Measurements from ENCODE around the gene PELI3. TPM values are rescaled to one million over a fixed set of nuclear protein-coding genes. Genes with fewer than 3 reads are reported as not detected.
A peak's percentile ranks its signal among the peaks of the same experiment; 100 is the strongest.

The PELI3 gene
- total RNA-seq, 1 donor from 2014 or later, result 2.7 TPM

DNA sequence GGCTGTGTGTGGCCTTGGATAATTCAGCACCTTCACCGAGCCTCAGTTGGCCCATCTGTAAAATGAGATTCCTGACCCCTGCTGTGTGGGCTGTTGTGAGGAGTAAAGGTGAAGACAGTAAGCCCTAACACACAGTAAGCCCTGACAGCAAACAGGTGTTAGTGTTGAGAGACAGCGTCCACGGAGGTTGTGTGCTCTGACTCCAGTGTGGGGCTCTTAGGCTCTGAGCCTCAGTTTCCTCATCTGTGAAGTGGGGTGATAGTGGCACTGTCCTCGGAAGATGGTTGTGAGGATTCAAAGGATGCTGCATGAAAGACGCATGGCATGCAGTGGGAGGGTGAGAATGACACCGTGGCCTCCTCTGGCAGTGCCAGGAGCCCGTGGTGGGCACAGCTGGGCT is 27.8 kb downstream of the PELI3 start:
- H3F3A ChIP-seq (ENCODE audit: low read depth), result no peaks in the 10 kb centered on the region
- Mint-ChIP-seq H3K9me3 (no peaks in the 10 kb centered on the region), H3K4me3 (no peak overlapping the region), H3K27ac (no peak overlapping the region), H3K4me1 (peaks cover 4% of the 10 kb centered on the region), H3K27me3 (ENCODE audit: insufficient read depth, low read depth) (no peaks in the 10 kb centered on the region), H3K36me3 (peaks cover 3% of the 10 kb centered on the region)
- DNase-seq (ENCODE audit: low spot score), result no peak
- no peaks in the 10 kb centered on the region for H3K36me3 ChIP-seq
- no peaks in the 10 kb centered on the region for H4K20me1 ChIP-seq (ENCODE audit: low read depth)
- TF ChIP-seq EZH2phosphoT487 (IDR thresholded peaks at IDR 0.05) (no peak), EZH2 (IDR thresholded peaks at IDR 0.05) (no peak)
- H3K27ac ChIP-seq, result no peak overlapping the region
- no peaks in the 10 kb centered on the region for H3K4me1 ChIP-seq
- H3K9ac ChIP-seq, result no peak overlapping the region
- H3K79me2 ChIP-seq (ENCODE audit: low read depth), result no peaks in the 10 kb centered on the region
- H3K4me2 ChIP-seq, result no peak overlapping the region
- no peak overlapping the region for H2AFZ ChIP-seq (replicated peaks)
- H3K9me3 ChIP-seq (ENCODE audit: low read depth), result no peaks in the 10 kb centered on the region
- no peak overlapping the region for H3K4me3 ChIP-seq
- H3K27me3 ChIP-seq, result no peaks in the 10 kb centered on the region

DNA sequence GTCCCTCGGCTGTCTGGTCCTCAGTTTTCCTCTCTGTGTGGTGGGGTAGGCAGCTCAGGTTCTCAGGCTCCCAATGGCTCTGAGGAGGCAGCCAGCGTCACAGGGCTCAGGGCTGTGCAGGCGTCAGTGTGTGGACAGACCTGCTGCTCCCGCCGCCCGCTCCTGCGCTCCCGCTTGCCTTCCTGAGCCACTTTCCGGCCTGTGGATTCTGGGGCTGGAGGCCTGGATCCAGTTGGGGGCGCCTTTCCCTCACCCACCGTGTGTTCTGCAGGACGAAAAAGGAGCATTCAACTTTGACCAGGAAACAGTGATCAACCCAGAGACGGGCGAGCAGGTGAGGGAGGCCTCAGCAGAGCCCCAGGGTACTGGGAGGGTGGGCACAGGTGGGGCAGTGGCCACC is 28.2 kb downstream of the PELI3 start:
- Mint-ChIP-seq H3K4me1 (peaks cover 4% of the 10 kb centered on the region), H3K9me3 (no peaks in the 10 kb centered on the region), H3K36me3 (peaks cover 3% of the 10 kb centered on the region), H3K27ac (no peak overlapping the region), H3K4me3 (no peak overlapping the region), H3K27me3 (ENCODE audit: insufficient read depth, low read depth) (no peaks in the 10 kb centered on the region)
- Histone ChIP-seq H3K79me2 (ENCODE audit: low read depth) (no peaks in the 10 kb centered on the region), H2AFZ (replicated peaks) (no peak overlapping the region), H3K27me3 (no peaks in the 10 kb centered on the region), H3K36me3 (no peaks in the 10 kb centered on the region), H3F3A (ENCODE audit: low read depth) (no peaks in the 10 kb centered on the region), H3K9me3 (ENCODE audit: low read depth) (no peaks in the 10 kb centered on the region), H3K4me3 (no peak overlapping the region), H3K4me1 (no peaks in the 10 kb centered on the region), H3K27ac (no peak overlapping the region), H3K4me2 (no peak overlapping the region), H3K9ac (no peak overlapping the region), H4K20me1 (ENCODE audit: low read depth) (no peaks in the 10 kb centered on the region)
- TF ChIP-seq EZH2phosphoT487 (IDR thresholded peaks at IDR 0.05) (no peak), EZH2 (IDR thresholded peaks at IDR 0.05) (no peak)
- TF ChIP-seq, protein P1, sequence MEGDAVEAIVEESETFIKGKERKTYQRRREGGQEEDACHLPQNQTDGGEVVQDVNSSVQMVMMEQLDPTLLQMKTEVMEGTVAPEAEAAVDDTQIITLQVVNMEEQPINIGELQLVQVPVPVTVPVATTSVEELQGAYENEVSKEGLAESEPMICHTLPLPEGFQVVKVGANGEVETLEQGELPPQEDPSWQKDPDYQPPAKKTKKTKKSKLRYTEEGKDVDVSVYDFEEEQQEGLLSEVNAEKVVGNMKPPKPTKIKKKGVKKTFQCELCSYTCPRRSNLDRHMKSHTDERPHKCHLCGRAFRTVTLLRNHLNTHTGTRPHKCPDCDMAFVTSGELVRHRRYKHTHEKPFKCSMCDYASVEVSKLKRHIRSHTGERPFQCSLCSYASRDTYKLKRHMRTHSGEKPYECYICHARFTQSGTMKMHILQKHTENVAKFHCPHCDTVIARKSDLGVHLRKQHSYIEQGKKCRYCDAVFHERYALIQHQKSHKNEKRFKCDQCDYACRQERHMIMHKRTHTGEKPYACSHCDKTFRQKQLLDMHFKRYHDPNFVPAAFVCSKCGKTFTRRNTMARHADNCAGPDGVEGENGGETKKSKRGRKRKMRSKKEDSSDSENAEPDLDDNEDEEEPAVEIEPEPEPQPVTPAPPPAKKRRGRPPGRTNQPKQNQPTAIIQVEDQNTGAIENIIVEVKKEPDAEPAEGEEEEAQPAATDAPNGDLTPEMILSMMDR (IDR thresholded peaks at IDR 0.05), result peak; percentile 28
- peak; percentile 30 for DNase-seq (ENCODE audit: low spot score)

DNA sequence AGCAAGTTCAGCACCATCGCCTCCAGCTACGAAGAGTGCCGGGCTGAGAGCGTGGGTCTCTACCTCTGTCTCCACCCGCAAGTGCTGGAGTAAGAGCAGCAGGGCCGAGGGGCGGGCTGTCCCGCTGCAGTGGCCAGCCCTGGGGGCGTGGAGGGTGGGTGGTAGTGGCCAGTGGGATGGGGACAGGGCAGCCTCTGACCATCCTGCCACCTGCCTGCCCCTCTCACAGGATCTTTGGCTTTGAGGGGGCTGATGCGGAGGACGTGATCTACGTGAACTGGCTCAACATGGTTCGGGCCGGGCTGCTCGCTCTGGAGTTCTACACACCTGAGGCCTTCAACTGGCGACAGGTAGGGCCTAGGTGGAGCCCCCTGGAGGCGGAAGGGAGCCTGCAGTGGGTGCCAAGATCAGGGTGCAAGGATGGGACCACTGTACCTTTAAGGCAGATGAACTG is 28.7 kb downstream of the PELI3 start:
- H3K79me2 ChIP-seq (ENCODE audit: low read depth), result no peaks in the 10 kb centered on the region
- Mint-ChIP-seq H3K36me3 (peaks cover 3% of the 10 kb centered on the region), H3K9me3 (no peaks in the 10 kb centered on the region), H3K27ac (no peak overlapping the region), H3K27me3 (ENCODE audit: insufficient read depth, low read depth) (no peaks in the 10 kb centered on the region), H3K4me3 (no peak overlapping the region), H3K4me1 (peaks cover 4% of the 10 kb centered on the region)
- no peaks in the 10 kb centered on the region for H3K9me3 ChIP-seq (ENCODE audit: low read depth)
- H3K4me3 ChIP-seq, result no peak overlapping the region
- H3K36me3 ChIP-seq, result no peaks in the 10 kb centered on the region
- no peaks in the 10 kb centered on the region for H3K4me1 ChIP-seq
- DNase-seq (ENCODE audit: low spot score), result no peak
- H3K27me3 ChIP-seq, result no peaks in the 10 kb centered on the region
- H3K9ac ChIP-seq, result no peak overlapping the region
- TF ChIP-seq, protein P1 (IDR thresholded peaks at IDR 0.05), result peak; percentile 51
- no peak for TF ChIP-seq EZH2phosphoT487 (IDR thresholded peaks at IDR 0.05)
- H3K27ac ChIP-seq, result no peak overlapping the region
- no peak overlapping the region for H2AFZ ChIP-seq (replicated peaks)
- no peaks in the 10 kb centered on the region for H3F3A ChIP-seq (ENCODE audit: low read depth)
- no peak overlapping the region for H3K4me2 ChIP-seq
- H4K20me1 ChIP-seq (ENCODE audit: low read depth), result no peaks in the 10 kb centered on the region

DNA sequence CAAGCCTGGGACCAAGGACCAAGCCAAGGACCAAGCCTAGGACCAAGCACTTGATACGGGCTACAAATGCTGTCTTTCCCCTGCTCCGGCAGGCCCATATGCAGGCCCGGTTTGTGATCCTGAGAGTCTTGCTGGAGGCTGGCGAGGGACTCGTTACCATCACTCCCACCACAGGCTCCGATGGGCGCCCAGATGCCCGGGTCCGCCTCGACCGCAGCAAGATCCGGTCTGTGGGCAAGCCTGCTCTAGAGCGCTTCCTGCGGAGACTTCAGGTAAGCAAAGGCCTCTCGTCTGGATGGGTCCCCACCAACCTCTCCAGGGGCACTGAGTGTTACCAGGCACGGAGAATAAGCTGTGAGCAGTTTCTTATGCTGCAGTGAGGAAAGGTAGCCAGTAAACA is 30.5 kb downstream of the PELI3 start:
- Histone ChIP-seq H2AFZ (replicated peaks) (no peak overlapping the region), H3K4me2 (no peak overlapping the region), H4K20me1 (ENCODE audit: low read depth) (no peaks in the 10 kb centered on the region), H3K9me3 (ENCODE audit: low read depth) (no peaks in the 10 kb centered on the region), H3F3A (ENCODE audit: low read depth) (no peaks in the 10 kb centered on the region), H3K27ac (no peak overlapping the region), H3K9ac (no peak overlapping the region), H3K4me3 (no peak overlapping the region), H3K4me1 (no peaks in the 10 kb centered on the region), H3K79me2 (ENCODE audit: low read depth) (no peaks in the 10 kb centered on the region), H3K27me3 (no peaks in the 10 kb centered on the region), H3K36me3 (no peaks in the 10 kb centered on the region)
- peaks cover 3% of the 10 kb centered on the region for H3K36me3 Mint-ChIP-seq
- H3K27me3 Mint-ChIP-seq (ENCODE audit: insufficient read depth, low read depth), result no peaks in the 10 kb centered on the region
- TF ChIP-seq EZH2phosphoT487 (IDR thresholded peaks at IDR 0.05) (no peak), EZH2 (IDR thresholded peaks at IDR 0.05) (no peak)
- TF ChIP-seq, protein P1 (IDR thresholded peaks at IDR 0.05), result no peak
- H3K9me3 Mint-ChIP-seq, result no peaks in the 10 kb centered on the region
- no peaks in the 10 kb centered on the region for H3K4me1 Mint-ChIP-seq
- no peak overlapping the region for H3K4me3 Mint-ChIP-seq
- H3K27ac Mint-ChIP-seq, result no peak overlapping the region
- DNase-seq (ENCODE audit: low spot score), result no peak
